ENCODE data around the gene SLC26A5. TPM values are rescaled to one million over a fixed set of nuclear protein-coding genes. Genes with fewer than 3 reads are reported as not detected.

SLC26A5 gene

Small RNAs within 50 kb of the gene (small RNA-seq; reads per million reads assigned to genes)
- gene RF00019 (ENCODE audit: insufficient read depth) (not detected), gene RPS29P16 (ENCODE audit: insufficient read depth) (not detected)

Data from mesendoderm (in vitro differentiated cells).